GM18511 (cell line): ENCODE results near the gene FGF21.

Source experiments
- ATAC-seq: cut with Tn5 transposase; IDR thresholded peaks from one replicate; pipeline ENCODE4 v1.9.1; 2021; ENCODE audit warnings: mild to moderate bottlenecking, moderate library complexity; ENCODE audit not compliant: unreplicated experiment

FGF21 gene

DNA sequence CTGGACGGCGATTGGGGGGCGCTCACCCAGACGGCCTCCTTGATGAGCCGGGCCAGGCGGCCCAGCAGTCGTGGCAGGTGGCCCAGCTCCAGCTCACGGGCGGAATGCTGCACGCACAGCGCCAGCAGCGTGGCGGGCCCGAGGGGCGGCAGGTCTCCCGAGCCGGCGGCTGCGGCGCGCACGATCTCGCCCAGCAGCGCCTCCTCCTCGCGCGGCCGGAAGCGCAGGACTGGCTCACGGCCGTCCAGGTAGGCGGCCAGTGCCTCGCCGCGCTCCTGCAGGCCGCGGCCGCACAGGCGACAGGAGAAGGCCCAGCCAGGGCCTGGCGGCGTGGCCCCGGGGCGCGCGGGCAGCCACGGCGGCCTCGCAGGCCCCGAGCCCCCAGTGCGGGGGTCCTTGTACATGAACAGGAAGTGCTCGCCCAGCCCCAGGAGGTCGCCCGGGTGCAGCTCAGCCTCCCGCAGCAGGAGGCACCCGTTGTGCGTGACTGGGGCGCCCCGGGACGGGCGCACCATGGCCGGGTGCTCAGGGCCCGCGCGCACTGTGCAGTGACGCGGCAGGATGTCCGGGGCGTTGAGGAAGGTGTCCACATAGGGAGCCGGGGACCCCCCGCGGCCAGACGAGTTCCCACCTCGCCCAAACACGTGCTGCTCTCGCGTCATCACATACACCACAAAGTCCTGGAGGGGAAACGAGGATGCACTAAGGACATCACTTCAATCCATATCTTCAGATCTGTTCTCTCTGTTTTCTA is 26.2 kb upstream of the FGF21 start:
- no peak for ATAC-seq

DNA sequence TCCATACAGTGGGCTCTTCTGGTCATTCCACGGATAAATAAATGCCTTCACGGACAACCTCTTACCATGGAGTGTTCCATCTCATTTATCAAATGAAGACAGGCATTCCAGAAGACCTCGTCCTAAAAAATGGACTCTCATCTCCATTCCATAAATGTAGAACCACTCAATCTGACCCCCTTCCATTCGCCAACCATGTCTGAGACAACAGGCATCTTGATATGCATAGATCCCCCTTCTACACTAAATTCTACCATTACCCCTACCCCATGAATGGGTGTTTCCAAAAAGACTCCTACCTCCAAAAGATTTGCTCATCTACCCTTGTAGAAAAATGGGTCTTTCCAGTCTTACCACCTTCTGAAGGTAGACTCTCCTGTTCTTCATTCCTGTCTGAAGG is 23.9 kb upstream of the FGF21 start:
- no peak for ATAC-seq

DNA sequence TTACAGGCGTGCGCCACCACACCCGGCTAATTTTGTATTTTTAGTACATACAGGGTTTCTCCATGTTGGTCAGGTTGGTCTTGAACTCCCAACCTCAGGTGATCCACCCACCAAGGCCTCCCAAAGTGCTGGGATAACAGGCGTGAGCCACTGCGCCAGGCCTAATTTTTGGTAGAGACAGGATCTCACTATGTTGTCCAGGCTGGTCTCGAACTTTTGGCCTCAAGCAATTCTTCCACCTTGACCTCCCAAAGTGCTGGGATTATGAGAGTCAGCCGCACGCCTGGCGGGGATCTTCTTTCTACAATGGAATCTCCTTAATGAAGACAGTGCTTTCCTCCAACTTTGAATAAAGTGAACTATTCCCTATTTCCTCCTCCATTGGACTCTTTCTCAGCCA is 20.7 kb upstream of the FGF21 start:
- no peak for ATAC-seq

DNA sequence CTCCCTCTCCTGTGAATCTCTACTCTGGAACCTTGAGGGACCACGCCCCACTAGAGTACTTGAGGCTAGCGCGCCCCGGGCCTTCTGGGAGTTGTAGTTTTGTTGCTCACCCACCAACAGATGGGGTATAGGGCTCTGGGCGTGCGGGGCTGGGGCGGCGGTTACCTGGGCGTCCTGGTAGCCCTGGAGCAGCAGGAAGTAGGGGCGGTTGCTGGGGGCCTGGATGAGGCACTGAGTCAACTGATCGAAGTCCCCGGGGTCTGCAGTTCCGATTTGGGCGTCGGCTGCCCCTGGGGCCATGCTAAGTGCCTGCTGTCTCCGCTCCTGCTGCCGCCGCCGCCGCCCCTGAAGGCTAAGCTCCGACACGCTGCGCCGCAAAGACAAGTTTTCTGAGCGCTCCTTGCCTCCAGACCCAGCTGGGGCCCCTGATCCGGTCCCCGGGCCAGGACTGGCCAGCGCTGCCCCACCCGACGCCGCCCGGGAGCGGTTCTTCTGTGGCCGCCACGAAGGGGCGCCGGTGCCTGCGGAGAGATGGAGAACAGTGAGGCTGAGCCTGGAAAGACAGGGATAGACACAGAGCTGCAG is 20.2 kb upstream of the FGF21 start:
- ATAC-seq = no peak

DNA sequence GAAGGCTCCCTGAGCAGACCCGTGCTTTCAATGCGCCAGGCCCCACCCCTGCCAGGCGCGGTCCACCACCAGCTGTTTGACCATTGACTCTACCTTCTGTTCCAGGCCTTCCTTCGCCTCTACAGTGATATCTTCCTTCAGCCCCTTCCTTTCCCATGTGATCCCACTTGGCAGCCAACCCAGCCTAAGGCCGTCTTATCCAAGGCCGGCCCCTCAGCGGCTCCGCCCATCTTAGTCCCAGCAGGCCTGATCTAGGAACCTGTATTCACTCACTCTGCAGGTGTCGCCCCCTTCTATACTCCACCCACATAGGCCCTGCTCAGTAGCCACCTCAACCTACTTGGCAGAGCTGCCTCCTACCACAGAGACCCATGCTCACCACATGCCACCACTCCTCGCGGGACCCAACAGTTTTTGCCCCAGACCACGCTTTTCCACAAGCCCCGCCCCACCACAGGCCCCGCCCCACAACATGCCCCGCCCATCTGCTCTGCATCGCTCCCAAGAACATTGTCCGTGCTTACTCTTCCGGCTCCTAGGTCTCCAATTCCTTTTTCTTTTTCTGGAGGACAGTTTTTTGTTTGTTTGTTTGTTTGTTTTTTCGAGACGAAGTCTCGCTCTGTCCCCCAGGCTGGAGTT is 17.8 kb upstream of the FGF21 start:
- no peak for ATAC-seq

DNA sequence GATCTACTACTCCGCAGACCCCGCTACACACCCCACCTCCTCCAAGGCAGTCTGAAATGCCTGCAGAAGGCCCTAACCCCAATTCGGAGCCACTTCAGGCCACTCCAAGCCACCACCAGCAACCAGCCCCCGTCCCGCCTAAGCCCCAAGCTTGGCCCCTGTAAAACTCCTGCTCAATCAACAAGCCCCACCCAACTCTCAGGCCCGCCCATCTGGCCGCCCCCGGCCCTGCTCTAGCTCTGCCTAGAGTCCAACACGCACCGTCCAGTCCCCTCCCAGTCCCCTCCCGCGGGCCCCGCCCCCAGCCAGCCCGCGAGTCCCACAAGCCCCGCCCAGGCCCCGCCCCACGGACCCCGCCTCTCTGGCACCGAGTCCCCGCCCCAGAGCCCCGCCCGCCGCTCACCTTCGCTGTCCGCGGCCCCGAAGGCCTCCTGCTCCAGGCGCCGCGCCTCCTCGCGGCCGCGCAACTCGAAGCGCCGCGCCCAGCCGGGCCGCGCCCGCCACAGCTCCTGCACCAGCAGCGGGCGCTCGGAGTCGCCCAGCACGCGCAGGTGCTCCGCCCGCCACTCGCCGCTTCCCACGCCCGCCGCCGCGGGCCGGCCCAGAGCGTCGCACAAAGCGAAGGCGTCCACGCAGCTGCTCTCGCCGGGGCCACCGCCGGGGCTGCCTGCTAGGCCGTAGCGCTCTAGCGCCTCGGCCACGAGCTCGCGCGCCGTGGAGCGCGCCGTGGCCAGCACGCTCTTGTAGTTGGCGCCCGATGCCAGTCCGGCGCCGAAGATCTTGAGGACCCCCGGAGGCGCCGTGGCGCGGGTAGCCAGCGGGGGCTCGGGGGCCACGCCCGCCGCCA is 16.5 kb upstream of the FGF21 start:
- ATAC-seq = peak; percentile 68

DNA sequence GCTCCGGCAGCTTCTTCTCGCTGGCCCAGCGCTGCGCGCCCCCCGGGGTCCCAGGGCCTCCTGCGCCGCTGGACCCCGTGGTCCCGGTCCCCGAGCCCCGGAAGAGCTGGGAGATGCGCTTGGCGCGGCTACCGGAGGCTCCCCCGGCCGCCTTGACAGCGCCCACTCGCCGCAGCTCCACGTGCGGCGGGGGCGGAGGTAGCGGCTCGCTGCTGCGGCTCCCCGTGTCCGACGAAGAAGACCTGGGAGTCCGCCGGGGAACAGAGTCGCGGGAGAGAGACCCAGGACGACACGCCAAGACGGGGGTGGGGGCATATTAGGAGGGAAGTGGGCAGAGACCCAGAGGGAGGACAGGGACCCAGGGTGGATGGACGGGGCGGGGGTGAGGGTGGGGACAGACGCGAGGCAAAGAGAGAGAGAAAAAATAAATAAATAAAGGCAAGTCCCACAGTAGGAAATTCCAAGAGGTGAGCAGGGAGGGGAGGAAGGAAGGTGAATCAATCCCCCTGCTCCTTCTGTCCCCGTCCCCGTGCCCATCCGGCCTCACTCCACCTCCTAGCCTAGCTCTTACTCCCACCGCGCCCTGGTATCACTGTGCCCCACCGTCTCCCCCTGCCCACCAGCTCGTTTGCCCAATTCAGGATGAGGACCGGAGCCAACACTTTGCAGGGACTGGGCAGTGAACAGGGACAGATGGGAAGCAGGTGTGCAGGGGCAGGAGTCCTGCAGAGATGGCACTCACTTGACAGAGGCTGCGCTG is 15.7 kb upstream of the FGF21 start:
- ATAC-seq = no peak

DNA sequence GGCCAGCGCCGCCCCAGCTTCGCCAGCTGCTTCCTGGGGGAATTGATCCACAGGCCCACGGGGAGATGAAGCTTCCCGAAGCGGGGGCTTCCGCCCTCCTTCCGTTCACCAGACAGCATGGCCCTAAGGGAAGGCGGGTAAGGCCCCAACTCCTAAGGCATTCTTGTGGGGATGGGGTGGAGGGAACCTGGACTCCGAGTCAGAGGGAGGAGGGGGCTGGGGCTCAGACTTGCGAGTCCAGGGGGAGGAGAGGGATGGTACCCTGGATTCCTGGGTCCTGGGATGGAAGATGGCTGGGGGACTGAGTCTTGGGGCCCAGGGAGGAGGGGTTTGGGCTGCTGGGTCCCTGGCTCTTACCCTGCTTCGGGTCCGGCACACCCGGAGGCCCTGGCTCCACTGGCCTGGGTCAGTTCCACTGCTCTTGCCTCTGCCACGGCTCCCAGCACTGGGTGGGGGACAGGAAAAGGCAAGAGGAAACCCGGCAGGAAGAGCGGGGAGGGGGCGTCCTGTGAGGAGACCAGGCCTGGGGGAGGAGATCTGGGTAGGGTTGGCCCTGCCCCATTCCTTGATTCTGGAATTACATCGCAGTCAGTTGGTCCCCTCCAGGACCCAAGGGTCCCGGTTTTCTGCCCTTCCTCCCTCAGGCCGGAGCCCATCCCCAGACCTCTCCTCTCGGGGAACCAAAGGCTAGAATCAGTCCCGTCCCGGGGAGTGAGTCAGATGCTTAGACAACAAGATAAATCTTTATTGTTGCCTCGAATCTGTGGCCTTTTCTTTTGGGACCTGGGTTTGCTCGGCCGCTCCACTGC is 15.0 kb upstream of the FGF21 start, which contains the start of gene RASIP1:
RASIP1 (minus strand) TSS at position 447 of the 809 bp plus-strand sequence; CDS start at position 119, 328 bp downstream.
- ATAC-seq = no peak

DNA sequence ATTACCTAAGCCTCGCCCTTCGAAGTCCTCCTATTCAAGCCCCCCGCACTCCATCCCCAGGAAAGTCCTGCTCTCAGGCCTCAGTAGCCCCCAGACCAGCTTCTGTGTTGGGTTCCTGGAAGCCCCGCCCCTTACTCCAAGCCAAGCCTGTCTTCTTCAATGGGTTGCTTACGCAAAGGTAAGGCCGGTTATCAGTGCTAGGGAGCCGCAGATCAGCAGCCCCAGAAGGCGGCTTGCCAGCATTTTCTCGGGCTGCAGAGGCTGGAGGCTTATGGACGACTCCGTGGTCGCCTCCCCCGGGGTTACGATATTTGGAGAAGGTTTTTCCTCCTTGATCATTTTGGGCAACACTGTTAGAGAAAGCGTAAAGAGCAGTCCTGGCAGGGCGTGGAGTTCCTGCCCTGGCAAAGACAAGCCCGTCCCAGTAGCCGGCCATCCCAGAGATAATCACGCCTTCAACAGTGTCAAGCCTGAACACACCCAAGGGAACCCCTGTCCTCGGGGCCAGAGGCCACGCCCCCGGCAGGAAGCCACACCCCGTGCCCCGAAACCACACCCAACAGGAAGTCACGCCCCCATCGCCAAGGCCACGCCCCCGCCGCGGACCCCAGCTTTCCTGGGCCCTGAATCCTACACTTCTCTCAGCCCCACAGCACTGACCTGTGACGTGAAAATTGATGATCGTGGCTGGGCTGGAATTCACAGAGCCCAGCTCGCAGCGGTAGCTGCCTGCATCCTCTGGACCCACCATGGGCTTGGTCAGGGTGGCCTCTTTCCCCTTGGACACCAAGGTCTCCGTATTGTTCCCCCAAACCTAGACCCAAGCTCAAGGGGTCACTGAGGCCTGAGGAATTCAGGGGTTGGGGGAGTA is 14.0 kb upstream of the FGF21 start:
- ATAC-seq = no peak

DNA sequence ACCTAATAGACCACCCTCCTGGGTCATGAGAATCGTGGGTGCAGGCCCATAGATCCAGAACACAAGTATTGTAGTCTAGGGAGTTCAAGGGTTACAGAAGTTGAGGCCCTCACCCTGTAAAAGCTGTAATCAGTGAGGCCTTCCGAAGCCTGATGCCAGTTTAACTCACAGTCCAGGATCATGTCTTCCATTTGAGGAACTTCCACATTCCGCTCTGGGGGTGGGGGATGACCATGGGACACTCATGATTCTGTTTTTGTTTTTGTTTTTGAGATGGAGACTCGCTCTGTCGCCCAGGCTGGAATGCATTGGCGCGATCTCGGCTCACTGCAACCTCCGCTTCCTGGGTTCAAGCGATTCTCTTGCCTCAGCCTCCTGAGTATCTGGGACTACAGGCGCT is 13.2 kb upstream of the FGF21 start:
- no peak for ATAC-seq

DNA sequence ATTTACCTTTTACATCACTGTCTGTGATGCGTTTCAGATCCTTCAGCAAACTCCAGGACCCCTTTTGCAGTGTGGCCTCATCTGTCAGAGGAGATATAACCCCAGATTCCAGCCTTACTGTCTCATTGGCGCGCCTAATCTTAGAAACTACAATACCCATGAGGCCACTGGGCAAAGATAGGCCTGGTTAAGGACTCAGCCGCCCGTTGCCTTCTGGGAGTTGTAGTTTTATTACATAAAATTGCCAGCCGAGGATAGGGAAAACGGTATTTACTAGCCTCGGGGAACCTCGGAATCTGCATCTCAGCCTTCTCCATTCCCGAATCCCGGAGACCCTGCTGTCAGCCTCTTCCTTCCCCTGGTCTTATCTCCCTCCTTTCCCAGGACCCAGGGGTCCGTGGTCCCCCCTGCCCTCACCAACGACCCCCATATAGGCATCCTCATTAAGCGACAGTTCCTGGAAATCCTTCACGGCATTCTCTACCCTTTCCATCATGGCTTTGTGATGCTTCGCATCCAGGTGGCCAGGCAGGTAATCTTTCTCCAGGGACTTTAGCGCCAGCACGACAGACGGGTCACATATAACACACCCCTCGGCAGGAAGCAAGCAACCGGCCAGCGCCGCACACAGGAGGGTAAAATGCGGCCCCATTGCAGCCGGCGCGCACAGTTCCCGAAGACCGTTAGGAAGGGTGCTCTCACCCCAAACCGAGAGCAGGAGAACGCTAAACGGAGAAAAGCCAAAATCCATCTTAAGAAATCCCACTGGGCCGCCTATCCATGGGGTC is 9.9 kb upstream of the FGF21 start:
- no peak for ATAC-seq

DNA sequence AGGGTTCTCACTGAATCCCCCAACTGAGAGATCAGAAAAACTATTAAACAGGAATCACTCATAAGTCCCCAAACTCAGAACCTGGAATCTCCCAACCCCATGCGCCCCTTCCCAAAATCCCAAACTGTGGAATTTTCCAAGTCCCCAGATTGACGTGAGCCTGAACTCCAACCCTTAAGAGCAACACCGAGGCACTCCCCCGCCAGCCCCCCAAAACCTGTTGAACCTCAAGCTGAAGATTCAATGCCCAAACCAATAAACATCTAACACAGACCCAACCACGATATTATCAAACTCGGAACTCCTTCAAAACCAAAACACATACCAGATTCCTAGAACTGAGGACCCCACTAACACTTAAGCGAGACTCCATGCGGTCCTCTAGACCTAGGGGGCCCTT is 9.2 kb upstream of the FGF21 start:
- no peak for ATAC-seq

DNA sequence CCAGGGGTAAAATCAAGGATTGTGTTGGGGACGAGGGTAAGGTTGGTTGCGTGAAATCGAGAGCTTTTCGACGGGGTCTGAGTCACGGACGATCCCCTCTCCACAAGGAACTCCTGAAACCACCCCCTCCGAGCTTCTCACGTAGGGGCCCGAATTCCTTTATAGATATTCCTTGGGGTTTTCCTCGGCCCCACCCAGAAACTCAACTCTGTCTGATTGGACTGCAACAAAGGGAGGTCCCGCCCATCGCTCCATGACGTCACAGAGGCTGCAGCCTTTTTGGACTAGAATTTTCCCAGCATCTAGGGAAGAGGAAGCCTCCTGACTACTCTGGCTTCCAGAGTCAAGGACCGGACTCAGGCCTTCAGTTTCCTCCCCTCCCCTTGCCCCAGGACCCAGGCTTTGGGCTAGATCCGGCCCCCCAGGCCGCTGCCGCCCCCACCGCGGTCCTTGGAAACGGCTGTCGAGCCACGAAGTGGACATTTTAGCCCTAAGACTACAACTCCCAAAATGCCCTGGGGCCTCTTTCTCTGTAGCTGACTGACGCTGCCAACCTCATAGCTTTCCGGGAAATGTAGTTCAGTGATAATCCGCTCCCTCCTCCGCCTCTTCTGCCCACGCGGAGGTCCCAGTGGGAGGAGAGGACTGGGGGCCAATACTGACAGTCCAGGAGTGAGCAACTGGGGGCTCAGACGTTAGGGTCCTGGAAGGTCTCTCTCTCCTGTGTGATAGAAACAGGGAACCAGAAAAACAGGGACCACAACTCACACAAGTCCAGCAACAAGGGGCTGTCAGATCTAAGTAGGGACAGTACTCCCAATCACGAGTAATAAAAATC is 8.4 kb upstream of the FGF21 start, which contains the start of gene IZUMO1:
IZUMO1 (minus strand) TSS at position 172 of the 838 bp plus-strand sequence. CDS start 1,050 bp downstream, outside the sequence.
- ATAC-seq = no peak

DNA sequence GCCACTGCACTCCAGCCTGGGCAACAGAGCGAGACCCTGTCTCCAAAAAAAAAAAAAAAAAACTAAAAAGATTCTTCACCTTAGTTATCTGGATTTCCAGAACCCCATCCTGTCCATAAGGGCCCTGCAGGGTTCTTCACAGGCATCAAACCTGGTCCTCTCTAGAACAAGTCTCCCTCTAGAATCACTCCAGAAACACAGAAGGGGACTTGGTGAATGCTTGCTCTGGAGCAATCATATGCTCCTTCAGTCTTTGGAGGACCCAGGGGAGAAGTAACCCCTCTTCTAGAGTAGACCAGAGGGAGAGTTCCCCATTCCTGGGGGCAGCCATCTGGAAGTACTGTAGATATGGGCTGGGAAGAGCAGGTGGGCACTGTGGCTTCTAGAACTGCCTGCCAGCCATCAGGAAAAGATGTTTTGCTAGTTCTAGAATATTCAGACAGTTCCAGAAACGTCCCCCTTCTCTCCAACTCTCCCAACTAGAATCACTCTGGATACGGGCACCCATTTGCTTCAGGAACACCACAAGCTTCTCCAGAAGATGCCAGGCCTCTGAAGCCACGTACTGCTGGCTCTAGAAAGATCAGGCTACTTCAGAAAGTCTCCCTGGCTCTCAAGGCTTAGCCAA is 5.6 kb upstream of the FGF21 start:
- no peak for ATAC-seq

DNA sequence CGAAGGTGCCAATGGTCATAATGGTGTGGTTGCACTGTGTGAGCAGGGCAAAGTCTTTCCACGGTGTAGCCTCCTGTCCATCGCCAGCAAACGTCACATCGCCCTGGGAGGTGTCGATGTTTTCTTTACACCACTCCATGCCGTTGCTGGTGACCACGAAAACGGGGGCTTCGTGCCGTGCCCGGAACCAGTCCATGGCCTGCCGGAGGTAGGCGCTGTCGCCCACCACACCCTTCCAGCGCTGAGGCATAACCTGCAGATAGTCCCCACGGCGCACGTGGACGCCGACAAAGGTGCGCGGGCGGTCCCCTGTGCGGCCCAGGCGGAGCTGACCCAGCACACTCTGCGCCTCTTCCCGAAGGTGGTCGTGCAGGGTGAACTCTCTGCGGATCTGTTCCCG is 5.0 kb upstream of the FGF21 start:
- ATAC-seq = no peak

DNA sequence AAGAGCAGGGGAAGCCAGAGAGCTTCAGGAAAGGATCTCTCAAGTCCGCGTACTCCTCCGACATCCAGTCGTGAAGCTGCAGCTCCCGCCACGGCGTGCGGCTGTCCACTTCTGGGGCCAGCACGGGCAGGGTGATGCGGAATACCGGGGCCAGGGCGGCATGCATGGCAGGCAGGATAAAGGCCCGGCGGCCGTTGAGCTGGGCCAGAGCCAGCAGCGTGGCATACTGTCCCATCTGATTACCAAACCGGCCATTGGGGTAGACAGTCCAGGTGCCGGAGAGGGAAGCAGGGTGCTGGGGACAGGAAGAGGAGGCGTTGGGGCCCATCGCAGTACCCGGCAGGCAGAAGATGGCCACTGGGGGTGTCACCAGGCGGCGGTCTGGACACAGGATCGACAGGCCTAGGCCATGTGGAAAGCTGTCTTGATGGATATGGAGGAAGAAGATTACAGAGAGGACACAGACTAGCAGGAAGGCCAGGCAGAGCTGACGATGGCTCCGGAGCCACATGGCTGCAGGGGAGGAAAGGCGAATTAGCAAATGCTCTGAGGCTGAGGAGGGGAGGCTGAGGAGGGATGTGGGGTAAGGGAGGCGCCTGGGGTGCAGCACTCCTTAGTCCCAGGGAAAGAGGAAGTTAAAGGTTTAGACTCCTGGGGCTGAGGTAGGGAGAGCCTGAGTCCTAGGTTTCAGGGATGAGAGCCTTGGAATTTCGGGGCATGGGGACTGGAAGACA is 4.4 kb upstream of the FGF21 start:
- no peak for ATAC-seq
